ENCODE data around the gene SCARF1.

Gene SCARF1

GRCh38 chr17:1648963-1649843 is 3.7 kb upstream of the SCARF1 start:
- peak; percentile 90 for DNase-seq (ENCODE audit: low read depth)

DNA sequence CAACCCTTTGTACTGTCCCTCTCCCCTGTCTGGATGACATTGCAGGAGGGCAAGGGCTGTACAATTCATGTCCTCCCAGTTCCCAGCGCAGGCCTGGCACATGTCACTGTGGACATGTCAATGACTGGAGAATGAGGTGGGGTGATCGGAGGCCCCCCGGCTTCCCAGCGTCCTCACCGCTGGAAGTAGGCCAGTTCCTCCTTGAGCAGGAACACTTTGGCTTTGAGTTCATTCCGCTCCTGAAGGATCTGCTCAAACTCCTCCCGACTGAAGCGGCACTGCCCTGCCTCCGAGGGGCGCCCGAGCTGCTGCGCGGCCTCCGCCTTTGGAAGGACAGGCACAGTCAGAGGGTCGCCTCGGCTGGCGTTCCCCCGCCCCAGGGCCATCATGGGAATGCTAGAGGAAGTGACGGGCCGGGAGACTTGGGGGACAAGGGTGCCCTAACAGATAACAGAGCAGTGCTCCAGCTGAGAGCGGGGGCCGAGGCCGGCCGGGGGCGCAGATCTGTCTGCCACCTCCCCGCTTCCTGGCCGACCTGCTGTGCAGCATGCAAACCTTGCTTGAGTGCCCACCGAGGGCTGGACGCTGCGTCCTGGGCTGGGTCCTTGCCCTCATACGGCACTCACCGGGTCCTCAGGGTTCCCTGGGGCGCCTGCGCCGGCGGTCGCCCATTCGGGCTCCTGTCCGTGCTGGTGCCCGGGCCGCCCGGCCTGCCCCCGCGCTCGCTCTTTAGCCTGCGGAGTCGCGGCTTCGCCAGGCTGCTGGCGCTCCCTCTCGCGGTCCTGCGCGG is 2.8 kb upstream of the SCARF1 start:
- DNase-seq (ENCODE audit: low read depth): no peak

- DNase-seq (ENCODE audit: low read depth): no peak
These were observed 2.3 kb upstream of the SCARF1 start for GRCh38 chr17:1647802-1648171.

- no peak for DNase-seq (ENCODE audit: low read depth)
These were observed 805 bp upstream of the SCARF1 start for GRCh38 chr17:1646199-1646875.

DNA sequence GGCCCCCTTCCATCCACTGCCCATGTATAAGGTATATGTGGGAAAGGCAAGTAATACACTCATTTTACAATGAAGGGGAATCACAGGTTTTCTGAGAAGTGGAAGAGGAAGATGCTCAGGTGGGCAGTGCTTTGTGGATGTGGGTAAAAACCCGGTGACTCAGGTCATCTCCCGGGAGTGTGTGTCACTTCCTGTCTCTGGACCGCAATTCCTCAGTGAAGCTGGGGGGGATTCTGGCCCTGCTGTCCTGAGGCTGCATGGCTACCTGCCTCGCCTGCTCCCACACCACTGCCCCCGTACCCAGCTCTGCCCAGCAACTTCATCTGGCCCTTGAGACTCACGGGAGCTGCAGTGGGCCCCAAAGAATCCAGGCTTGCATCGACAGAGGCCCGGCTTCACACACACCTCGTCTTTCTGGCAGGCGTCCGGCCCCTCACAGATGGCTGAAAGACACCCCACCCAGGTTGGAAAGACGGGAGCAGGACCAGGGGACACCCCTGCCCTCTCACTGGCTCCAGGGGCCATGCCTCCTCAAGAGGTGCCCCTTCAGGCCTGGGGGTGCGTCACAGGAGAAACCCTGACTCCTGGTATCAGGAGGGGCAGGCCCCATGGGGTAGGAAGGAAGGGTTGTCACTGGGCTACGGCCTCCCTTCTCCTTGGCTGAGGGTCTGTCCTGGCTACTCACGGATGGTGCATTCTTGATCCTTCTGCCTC is 882 bp downstream of the SCARF1 start:
- DNase-seq (ENCODE audit: low read depth): peak; percentile 34

GRCh38 chr17:1643999-1644492 is 1.5 kb downstream of the SCARF1 start:
- DNase-seq (ENCODE audit: low read depth): no peak

- DNase-seq (ENCODE audit: low read depth): peak; percentile 50
These were observed 2.1 kb downstream of the SCARF1 start for GRCh38 chr17:1643293-1643998.

GRCh38 chr17:1641065-1641403 is 4.5 kb downstream of the SCARF1 start:
- DNase-seq (ENCODE audit: low read depth): no peak

DNA sequence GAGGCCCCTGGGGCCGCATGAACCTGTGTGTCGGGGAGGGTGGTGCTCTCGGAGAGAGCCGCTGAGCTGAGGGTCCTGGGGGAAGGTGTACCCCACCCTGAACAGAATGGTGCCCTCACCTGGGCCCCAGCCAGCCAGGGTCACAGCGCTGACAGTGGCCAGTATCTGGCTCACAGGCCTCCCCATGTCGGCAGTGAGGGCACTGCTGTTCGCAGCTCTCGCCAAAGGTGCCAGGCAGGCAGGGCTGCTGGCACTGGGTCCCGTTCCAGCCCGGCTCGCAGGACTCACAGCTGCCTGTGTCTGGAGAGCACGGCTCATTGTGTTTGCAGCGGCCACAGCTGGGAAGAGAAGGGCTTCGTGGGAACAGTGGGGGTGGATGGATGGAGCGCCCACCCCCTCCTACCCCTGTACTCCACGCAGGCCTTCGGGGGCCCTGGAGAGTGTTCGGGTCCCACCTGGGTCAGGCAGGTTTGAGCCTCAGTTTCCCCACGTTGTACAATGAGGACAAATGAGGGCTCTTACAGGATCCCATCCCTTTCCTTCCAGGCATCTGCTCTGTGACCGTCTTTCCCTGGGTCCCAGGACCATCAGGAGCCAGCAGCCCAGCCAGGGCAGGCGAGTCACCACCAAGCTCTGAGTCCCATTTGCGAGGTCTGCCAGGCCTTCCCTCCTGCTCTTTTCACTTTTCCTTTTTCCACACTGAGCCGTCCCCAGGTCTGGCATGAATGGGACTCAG is 5.0 kb downstream of the SCARF1 start:
- no peak for DNase-seq (ENCODE audit: low read depth)

DNA sequence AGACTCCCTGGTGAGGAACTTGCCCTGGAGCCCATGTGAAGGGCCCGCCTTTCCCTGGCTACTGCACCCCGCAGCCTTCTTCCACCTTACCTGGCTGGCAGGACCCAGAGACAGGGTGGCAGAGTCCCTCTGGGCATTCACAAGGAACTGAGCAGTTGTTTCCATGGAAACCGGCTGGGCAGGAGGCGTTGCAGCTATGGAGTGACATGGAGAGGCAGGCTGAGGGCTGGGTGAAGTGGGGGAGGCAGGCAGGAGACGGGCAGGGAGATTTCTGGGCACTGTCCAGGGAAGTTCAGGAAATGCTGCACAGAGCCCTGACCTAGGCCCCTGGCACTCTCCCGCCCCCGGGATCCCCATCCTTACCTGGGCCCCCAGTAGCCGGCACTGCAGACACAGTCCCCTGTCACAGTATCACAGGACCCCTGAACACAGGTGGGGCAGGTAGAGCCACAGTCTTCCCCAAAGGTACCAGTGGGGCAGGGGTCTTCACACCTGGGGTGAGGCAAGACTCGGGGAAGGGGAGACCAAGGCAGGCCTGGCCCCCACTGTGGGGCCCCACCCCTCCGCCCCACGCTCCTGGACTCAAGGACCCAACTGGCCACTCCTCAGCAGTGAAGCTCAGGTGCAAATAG is 5.9 kb downstream of the SCARF1 start:
- DNase-seq (ENCODE audit: low read depth): no peak

- no peak for DNase-seq (ENCODE audit: low read depth)
These were observed 6.8 kb downstream of the SCARF1 start for GRCh38 chr17:1638624-1639300.

GRCh38 chr17:1638171-1638590 is 7.4 kb downstream of the SCARF1 start:
- DNase-seq (ENCODE audit: low read depth): no peak

- no peak for DNase-seq (ENCODE audit: low read depth)
These were observed 8.7 kb downstream of the SCARF1 start for GRCh38 chr17:1636732-1637285.

GRCh38 chr17:1635675-1636465 is 9.7 kb downstream of the SCARF1 start:
- no peak for DNase-seq (ENCODE audit: low read depth)

DNA sequence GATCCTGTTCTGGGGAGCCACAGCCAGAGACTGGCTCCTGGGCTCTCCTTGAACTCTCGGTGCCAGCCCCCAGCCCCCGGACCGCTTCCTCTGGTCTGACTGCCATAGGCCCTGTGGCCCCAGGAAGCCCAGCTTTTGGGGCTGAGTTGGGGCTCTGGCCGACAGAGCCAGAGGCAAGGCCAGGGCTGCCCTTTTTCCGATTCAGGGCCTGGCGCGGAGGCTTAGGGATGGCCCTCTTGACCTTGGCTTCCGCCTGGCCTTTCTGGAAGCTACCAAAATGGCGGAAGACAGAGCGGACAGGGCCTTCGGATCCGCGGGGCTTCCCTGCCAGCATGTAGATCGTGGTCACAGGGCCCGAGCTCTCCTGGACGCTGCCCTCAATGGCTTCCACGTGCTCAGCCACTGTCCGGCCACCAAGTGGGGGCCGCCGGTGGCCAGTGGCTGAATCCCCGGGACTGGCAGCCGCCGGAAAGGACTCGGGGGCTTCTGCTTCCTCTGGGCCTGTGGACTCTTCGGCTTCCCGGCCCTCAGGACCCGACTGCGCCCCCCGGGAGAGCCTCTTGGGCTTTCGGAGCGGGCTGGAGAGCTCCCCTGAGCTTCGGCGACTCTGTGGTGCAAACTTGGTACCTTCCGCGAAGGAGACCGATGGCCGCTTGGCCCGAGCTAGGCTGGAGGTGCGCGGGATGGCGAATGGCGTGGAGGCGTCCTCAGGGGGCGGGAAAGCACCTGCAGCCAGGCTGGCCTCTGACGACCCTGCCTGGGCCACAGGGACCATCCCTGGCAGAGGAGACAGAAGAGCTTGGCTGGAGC is 10.5 kb downstream of the SCARF1 start:
- no peak for DNase-seq (ENCODE audit: low read depth)

DNA sequence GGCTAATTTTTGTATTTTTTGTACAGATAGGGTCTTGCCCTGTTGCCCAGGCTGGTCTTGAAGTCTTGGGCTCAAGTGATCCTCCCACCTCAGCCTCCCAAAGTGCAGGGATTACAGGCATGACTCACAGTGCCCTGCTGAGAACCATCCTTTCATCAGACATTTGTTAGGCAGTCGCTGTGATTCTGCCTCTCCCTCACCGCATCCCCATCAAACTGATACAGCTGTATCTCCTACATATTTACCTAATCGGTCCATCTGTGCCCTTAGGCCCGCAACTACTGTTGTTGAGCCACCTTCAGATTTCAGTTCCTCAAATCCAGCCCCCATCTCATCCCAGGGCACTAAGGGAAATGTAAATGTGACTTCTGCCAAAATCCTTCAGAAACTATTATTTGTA is 14.9 kb downstream of the SCARF1 start:
- no peak for DNase-seq (ENCODE audit: low read depth)

- DNase-seq (ENCODE audit: low read depth): peak; percentile 68
These were observed 15.8 kb downstream of the SCARF1 start for GRCh38 chr17:1629504-1630310.

Data from activated T-helper 9 cell treated with anti-CD3 and anti-CD28 coated beads, Interleukin-2, amount 50 U/mL, for 16 hours (primary cell).